Lung (tissue), 12 donors: ENCODE measurements around the gene FAM229A. TPM values are rescaled to one million over a fixed set of nuclear protein-coding genes. Genes with fewer than 3 reads are reported as not detected.

Source experiments
- ATAC-seq: fragments of 200-7000 bp; cut with Tn5 transposase; one replicate; pipeline ENCODE4 v1.9.1; 2020; ENCODE audit warnings: moderate number of reproducible peaks; ENCODE audit not compliant: insufficient read depth, low FRiP score
- DNase-seq, 3 donors: peaks; one replicate each; pipeline ENCODE4 v3.0.0-alpha.2; 2013 to 2017
- H3K27ac ChIP-seq, 2 donors: one replicate each; pipeline ENCODE4 v1.5.1; 2013; ENCODE audit warnings: mild to moderate bottlenecking in 2 of 2, moderate library complexity in 2 of 2, control low read depth in 1 of 2, inconsistent platforms in 1 of 2, low read depth in 1 of 2, low read length in 1 of 2
- H3K27me3 ChIP-seq, 3 donors: one replicate each; pipeline ENCODE4 v1.5.1; 2013; ENCODE audit warnings: low read length in 2 of 3; ENCODE audit not compliant: control insufficient read depth in 3 of 3, insufficient read depth in 3 of 3
- H3K36me3 ChIP-seq, 4 donors: one replicate each; pipeline ENCODE4 v1.5.1; 2013; ENCODE audit warnings: low read length in 4 of 4, mild to moderate bottlenecking in 1 of 4, moderate library complexity in 1 of 4; ENCODE audit not compliant: control insufficient read depth in 4 of 4, insufficient read depth in 4 of 4
- H3K4me1 ChIP-seq, 5 donors: one replicate each; pipeline ENCODE4 v1.5.1; 2013; ENCODE audit warnings: low read length in 5 of 5, mild to moderate bottlenecking in 2 of 5, moderate library complexity in 1 of 5; ENCODE audit not compliant: control insufficient read depth in 5 of 5, insufficient read depth in 5 of 5
- H3K4me3 ChIP-seq: one replicate; pipeline ENCODE4 v1.5.1; 2013; ENCODE audit warnings: mild to moderate bottlenecking, control low read depth, moderate library complexity
- H3K9ac ChIP-seq, 2 donors: one replicate each; pipeline ENCODE4 v1.5.1; 2013; ENCODE audit warnings: low read length in 2 of 2, control low read depth in 1 of 2; ENCODE audit not compliant: insufficient read depth in 1 of 2
- H3K9me3 ChIP-seq, 4 donors: one replicate each; pipeline ENCODE4 v1.5.1; 2013; ENCODE audit warnings: low read length in 3 of 4, mild to moderate bottlenecking in 1 of 4, moderate library complexity in 1 of 4; ENCODE audit not compliant: control insufficient read depth in 4 of 4, insufficient read depth in 3 of 4
- WGBS, 2 donors: extraction: QIAGEN DNeasy Blood & Tissue Kit; methylation state at CpG; one replicate each; pipeline ENCODE4 v1.1.7; 2013; 5-methylcytosine and 5-hydroxymethylcytosine counted together
- polyA plus RNA-seq, 2 donors: library from polyadenylated mRNA; stranded (reverse); fragments of 200-250 nt; gene quantifications; one replicate each; pipeline ENCODE4 v1.2.1, GENCODE V29; 2013
- total RNA-seq, 2 donors: library from RNA; depleted of rRNA in 1 of 2; stranded (reverse); fragments of >200 nt in 1 of 2; gene quantifications; one replicate each; pipeline ENCODE4 v1.2.1, GENCODE V29; 2014 to 2021
- TF ChIP-seq, protein P1 (sequence below): IDR thresholded peaks from 2 replicates; pipeline ENCODE4 v1.5.1; 2012; ENCODE audit warnings: mild to moderate bottlenecking; ENCODE audit errors: control extremely low read depth, extremely low read depth
- donor health status: control.
- donor health status: control.
- donor health status: Bipolar disorder and iron deficiency.
- donor health status: healthy.
- donor health status: DM: yes; HTN: yes; CAD: no.

Gene FAM229A
- total and polyA plus RNA-seq, 4 donors = 2.2 to 7.2 (median 5.1) TPM

DNA sequence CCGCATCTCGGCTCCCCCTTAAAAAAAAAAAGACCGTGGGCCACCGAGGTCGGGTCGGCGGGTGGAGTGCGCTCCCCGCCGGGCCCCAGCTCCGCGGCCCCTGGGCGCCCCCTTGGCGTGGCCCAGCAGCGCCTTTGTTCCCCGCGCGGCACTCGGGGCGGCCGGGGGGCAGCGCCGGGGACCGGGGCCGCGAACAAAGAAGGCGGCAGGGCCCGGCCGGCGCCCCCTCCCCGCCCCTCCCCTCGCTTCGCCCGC is 26.8 kb downstream of the FAM229A start:
- H3K4me1 ChIP-seq = peaks cover 0 to 30% (median 21%) of the 10 kb centered on the region in 5 donors
- H3K36me3 ChIP-seq = peaks cover 12 to 25% (median 19%) of the 10 kb centered on the region in 4 donors
- peak overlapping the region; percentile 51 for H3K4me3 ChIP-seq
- WGBS, 2 donors = 0 to 1% methylated on average over 26 to 34 of the region's 34 CpGs
- TF ChIP-seq, protein P1, sequence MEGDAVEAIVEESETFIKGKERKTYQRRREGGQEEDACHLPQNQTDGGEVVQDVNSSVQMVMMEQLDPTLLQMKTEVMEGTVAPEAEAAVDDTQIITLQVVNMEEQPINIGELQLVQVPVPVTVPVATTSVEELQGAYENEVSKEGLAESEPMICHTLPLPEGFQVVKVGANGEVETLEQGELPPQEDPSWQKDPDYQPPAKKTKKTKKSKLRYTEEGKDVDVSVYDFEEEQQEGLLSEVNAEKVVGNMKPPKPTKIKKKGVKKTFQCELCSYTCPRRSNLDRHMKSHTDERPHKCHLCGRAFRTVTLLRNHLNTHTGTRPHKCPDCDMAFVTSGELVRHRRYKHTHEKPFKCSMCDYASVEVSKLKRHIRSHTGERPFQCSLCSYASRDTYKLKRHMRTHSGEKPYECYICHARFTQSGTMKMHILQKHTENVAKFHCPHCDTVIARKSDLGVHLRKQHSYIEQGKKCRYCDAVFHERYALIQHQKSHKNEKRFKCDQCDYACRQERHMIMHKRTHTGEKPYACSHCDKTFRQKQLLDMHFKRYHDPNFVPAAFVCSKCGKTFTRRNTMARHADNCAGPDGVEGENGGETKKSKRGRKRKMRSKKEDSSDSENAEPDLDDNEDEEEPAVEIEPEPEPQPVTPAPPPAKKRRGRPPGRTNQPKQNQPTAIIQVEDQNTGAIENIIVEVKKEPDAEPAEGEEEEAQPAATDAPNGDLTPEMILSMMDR = no peak
- H3K9ac ChIP-seq = no peak overlapping the region
- H3K9me3 ChIP-seq = no peaks in the 10 kb centered on the region
- no peaks in the 10 kb centered on the region for H3K27me3 ChIP-seq
- DNase-seq (no peak), ATAC-seq (no peak)
- peak overlapping the region in 1 of 2 donors; percentile 57 for H3K27ac ChIP-seq

DNA sequence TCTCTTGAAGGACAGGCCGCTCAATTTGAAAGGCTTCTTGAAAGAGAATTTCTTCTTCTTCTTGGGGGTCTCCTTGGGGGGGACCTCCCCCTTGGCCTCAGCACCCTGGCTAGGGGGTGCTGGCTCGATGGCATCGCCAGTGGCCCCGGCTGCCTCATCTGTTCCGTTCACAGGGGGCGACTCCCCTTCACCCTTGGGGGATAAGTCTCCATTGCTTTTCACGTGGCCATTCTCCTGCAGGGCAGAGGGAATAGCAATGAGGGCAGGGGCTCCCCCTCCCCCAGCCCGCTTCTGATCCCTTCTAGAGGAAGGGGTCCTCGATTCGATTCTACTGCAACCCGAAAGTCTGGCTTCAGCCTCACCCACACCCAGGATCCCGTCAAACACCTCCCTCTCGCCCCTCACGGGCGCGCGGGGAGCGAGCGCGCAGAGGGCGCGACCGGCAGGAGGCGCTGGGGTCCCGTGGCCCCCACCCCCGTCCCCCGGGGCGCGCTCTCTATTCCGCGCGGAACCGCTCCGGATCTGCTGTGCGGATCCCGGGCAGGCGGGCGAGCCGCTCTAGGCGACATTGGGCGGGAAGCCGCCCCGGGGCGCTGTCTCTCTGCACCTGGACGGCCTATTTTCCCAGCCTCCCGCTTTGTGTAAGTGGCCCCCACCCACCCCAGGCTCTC is 27.3 kb downstream of the FAM229A start:
- peak; percentile 65 to 75 (median 66) for DNase-seq
- Histone ChIP-seq H3K9ac (peak overlapping the region in 1 of 2 donors; percentile 77), H3K9me3 (no peaks in the 10 kb centered on the region), H3K27ac (peak overlapping the region in 1 of 2 donors; percentile 9), H3K36me3 (peaks cover 17 to 27% (median 22%) of the 10 kb centered on the region in 4 donors), H3K4me3 (peak overlapping the region; percentile 51), H3K4me1 (peaks cover 0 to 30% (median 21%) of the 10 kb centered on the region in 5 donors), H3K27me3 (no peaks in the 10 kb centered on the region)
- TF ChIP-seq, protein P1 = peak; percentile 17
- 3 to 4% methylated on average over 30 to 46 of the region's 46 CpGs for WGBS, 2 donors
- peak; percentile 27 for ATAC-seq

DNA sequence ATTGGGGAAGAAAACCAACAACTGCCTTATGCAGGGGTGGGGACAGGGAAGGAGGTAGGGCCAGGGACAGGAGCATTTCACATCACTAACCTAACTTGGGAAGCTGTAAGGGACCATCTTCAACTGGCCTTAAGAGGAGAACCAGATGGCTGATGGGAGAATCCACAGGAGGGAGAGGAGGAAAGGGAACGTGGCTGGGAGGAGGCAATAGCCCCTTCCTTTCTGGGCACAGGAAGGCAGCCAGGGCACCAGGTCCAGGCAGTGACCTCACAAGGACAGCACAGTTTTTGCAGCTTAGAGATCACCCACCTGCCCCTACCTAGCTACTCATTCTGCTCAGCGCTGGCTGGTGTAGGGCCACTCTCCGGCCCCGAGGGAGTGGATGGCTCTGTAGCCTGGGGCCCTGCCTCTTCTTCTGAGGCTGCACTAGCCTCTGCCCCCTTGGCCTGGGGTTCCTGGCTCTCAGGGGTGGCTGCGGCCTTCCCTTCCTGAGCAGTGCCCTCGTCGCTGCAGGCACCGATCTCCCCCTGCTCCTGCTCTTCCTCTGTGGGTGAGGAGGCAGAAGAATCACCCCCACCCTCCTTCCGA is 27.9 kb downstream of the FAM229A start:
- DNase-seq = no peak
- peak overlapping the region; percentile 51 for H3K4me3 ChIP-seq
- H3K9ac ChIP-seq = peak overlapping the region in 1 of 2 donors; percentile 77
- no peaks in the 10 kb centered on the region for H3K9me3 ChIP-seq
- no peaks in the 10 kb centered on the region for H3K27me3 ChIP-seq
- peaks cover 20 to 29% (median 25%) of the 10 kb centered on the region in 4 donors for H3K36me3 ChIP-seq
- peak overlapping the region in 1 of 2 donors; percentile 9 for H3K27ac ChIP-seq
- 33 to 51% methylated on average over 9 of the region's 9 CpGs for WGBS, 2 donors
- TF ChIP-seq, protein P1 = no peak
- peaks cover 0 to 30% (median 21%) of the 10 kb centered on the region in 5 donors for H3K4me1 ChIP-seq
- ATAC-seq = no peak
